Measurements from ENCODE around the gene PAX6.

PAX6 gene

DNA sequence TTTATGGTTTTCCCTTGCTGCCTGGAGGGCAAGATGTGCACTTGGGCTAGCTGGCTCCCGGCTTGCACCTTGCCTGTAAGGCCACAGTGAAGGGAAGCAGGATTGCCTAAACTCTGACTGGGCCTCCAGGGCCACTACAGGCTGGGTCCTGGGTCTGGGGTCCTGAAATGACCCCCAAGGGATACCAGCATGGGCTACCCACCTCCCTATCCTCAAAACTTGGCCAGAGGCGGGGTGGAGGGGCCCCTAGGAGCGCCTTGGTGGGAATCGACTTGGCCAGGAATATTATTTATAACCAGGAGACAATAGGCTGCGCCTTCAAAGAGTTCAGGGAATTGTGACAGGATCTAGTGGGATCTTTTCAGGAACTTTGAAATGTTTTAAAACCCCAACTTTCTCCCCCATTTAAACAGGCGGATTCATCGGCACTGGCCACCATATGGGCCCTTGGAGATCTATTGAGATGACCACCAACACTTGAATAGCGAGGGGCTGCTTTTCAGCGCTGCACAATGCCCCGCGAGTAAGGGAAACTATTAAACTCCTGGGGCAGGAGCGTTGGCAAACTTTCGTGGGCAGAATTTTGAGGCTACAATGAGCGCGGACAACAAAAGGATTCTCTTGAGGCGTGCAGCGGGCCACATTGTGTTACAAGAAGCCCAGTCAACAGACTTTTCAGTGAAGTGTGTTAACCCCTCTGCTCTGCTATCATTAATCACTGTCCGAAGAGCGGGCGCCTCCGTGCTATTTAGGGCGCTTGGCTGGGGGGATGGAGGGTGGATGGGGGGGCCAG is 15.2 kb downstream of the PAX6 start:
- Histone ChIP-seq H3K79me2 (ENCODE audit: insufficient read depth, low read length) (no peaks in the 10 kb centered on the region), H3K36me3 (ENCODE audit: low read length) (no peaks in the 10 kb centered on the region), H3K27me3 (ENCODE audit: low read length) (no peaks in the 10 kb centered on the region), H3K9me2 (replicated peaks; ENCODE audit: insufficient read depth, low read length) (no peaks in the 10 kb centered on the region), H3K9ac (ENCODE audit: low read length) (no peak overlapping the region), H4K20me1 (ENCODE audit: low read depth, low read length) (no peaks in the 10 kb centered on the region), H3F3A (ENCODE audit: insufficient read depth) (no peaks in the 10 kb centered on the region), H3K4me2 (ENCODE audit: low read depth, low read length, poor library complexity, severe bottlenecking) (no peak overlapping the region), H3K4me3 (ENCODE audit: insufficient read depth, low read length, poor library complexity, severe bottlenecking) (no peak overlapping the region), H3K9me3 (ENCODE audit: insufficient read depth, low read length) (no peaks in the 10 kb centered on the region), H3K27ac (ENCODE audit: low read depth, low read length) (no peak overlapping the region), H2AFZ (ENCODE audit: low read depth, low read length, severe bottlenecking) (no peak overlapping the region)
- TF ChIP-seq EZH2phosphoT487 (conservative IDR thresholded peaks at IDR 0.05; ENCODE audit: low read length) = no peak
- TF ChIP-seq, protein P1, sequence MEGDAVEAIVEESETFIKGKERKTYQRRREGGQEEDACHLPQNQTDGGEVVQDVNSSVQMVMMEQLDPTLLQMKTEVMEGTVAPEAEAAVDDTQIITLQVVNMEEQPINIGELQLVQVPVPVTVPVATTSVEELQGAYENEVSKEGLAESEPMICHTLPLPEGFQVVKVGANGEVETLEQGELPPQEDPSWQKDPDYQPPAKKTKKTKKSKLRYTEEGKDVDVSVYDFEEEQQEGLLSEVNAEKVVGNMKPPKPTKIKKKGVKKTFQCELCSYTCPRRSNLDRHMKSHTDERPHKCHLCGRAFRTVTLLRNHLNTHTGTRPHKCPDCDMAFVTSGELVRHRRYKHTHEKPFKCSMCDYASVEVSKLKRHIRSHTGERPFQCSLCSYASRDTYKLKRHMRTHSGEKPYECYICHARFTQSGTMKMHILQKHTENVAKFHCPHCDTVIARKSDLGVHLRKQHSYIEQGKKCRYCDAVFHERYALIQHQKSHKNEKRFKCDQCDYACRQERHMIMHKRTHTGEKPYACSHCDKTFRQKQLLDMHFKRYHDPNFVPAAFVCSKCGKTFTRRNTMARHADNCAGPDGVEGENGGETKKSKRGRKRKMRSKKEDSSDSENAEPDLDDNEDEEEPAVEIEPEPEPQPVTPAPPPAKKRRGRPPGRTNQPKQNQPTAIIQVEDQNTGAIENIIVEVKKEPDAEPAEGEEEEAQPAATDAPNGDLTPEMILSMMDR (IDR thresholded peaks at IDR 0.05; ENCODE audit: insufficient read depth, low read length, poor library complexity, severe bottlenecking) = no peak

DNA sequence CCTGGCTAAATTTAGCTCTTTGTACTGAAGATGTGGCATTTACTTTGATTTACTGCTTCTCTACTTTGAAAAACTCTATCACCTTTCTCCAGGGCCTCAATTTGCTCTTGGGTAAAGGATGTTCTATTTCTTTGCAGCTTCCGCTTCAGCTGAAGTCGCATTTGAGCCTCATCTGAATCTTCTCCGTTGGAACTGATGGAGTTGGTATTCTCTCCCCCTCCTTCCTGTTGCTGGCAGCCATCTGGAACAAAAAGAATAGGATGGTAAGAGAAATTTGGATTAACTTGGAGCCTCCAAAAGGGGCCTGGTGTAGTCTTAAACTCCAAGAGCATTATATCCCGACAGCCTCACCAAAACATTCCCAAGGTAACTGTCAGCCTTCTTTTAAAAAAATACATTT is 16.6 kb downstream of the PAX6 start:
- no peak overlapping the region for H3K4me2 ChIP-seq (ENCODE audit: low read depth, low read length, poor library complexity, severe bottlenecking)
- H3K9me2 ChIP-seq (replicated peaks; ENCODE audit: insufficient read depth, low read length) = no peaks in the 10 kb centered on the region
- H4K20me1 ChIP-seq (ENCODE audit: low read depth, low read length) = no peaks in the 10 kb centered on the region
- no peak overlapping the region for H3K9ac ChIP-seq (ENCODE audit: low read length)
- no peak overlapping the region for H2AFZ ChIP-seq (ENCODE audit: low read depth, low read length, severe bottlenecking)
- no peaks in the 10 kb centered on the region for H3K36me3 ChIP-seq (ENCODE audit: low read length)
- H3K9me3 ChIP-seq (ENCODE audit: insufficient read depth, low read length) = no peaks in the 10 kb centered on the region
- TF ChIP-seq, protein P1 (IDR thresholded peaks at IDR 0.05; ENCODE audit: insufficient read depth, low read length, poor library complexity, severe bottlenecking) = no peak
- TF ChIP-seq EZH2phosphoT487 (conservative IDR thresholded peaks at IDR 0.05; ENCODE audit: low read length) = no peak
- H3K4me3 ChIP-seq (ENCODE audit: insufficient read depth, low read length, poor library complexity, severe bottlenecking) = no peak overlapping the region
- no peak overlapping the region for H3K27ac ChIP-seq (ENCODE audit: low read depth, low read length)
- no peaks in the 10 kb centered on the region for H3K79me2 ChIP-seq (ENCODE audit: insufficient read depth, low read length)
- no peaks in the 10 kb centered on the region for H3F3A ChIP-seq (ENCODE audit: insufficient read depth)
- H3K27me3 ChIP-seq (ENCODE audit: low read length) = no peaks in the 10 kb centered on the region

DNA sequence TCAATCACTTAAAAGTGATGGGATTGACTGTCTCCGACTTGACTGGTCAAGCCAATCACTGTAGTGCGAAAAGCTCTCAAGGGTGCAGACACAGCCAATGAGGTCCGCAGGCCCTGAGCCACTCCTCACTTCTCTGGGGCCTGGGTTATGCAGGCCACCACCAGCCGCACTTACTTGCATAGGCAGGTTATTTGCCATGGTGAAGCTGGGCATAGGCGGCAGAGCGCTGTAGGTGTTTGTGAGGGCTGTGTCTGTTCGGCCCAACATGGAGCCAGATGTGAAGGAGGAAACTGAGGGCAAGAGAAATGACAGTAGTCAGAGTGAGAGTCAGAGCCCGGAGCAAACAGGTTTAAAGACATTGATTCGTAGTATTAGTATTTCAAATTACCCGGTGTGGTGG is 17.9 kb downstream of the PAX6 start:
- no peaks in the 10 kb centered on the region for H3K36me3 ChIP-seq (ENCODE audit: low read length)

More for the DNA sequence above, 17.9 kb downstream of the PAX6 start:
- Histone ChIP-seq H3K4me2 (ENCODE audit: low read depth, low read length, poor library complexity, severe bottlenecking) (no peak overlapping the region), H3K27me3 (ENCODE audit: low read length) (no peaks in the 10 kb centered on the region), H3K9ac (ENCODE audit: low read length) (no peak overlapping the region), H3K9me3 (ENCODE audit: insufficient read depth, low read length) (no peaks in the 10 kb centered on the region), H3K9me2 (replicated peaks; ENCODE audit: insufficient read depth, low read length) (no peaks in the 10 kb centered on the region), H2AFZ (ENCODE audit: low read depth, low read length, severe bottlenecking) (no peak overlapping the region), H3K79me2 (ENCODE audit: insufficient read depth, low read length) (no peaks in the 10 kb centered on the region), H3K4me3 (ENCODE audit: insufficient read depth, low read length, poor library complexity, severe bottlenecking) (no peak overlapping the region), H3F3A (ENCODE audit: insufficient read depth) (no peaks in the 10 kb centered on the region), H4K20me1 (ENCODE audit: low read depth, low read length) (no peaks in the 10 kb centered on the region), H3K27ac (ENCODE audit: low read depth, low read length) (no peak overlapping the region)
- no peak for TF ChIP-seq EZH2phosphoT487 (conservative IDR thresholded peaks at IDR 0.05; ENCODE audit: low read length)
- TF ChIP-seq, protein P1 (IDR thresholded peaks at IDR 0.05; ENCODE audit: insufficient read depth, low read length, poor library complexity, severe bottlenecking) = no peak

Data from SU-DHL-6 (cell line).